Glutamatergic neuron (in vitro differentiated cells): ENCODE results near the gene CCDC187. TPM values are rescaled to one million over a fixed set of nuclear protein-coding genes. Genes with fewer than 3 reads are reported as not detected.

ENCODE experiments used
- DNase-seq: peaks from one replicate; pipeline ENCODE4 v3.0.0; 2022
- H3K27ac Mint-ChIP-seq: one replicate; pipeline ENCODE4 v1.8.0; 2020; ENCODE audit warnings: mild to moderate bottlenecking, mixed read lengths, inconsistent platforms; ENCODE audit not compliant: unreplicated experiment
- H3K27me3 Mint-ChIP-seq: one replicate; pipeline ENCODE4 v1.8.0; 2020; ENCODE audit warnings: mild to moderate bottlenecking, moderate library complexity, mixed read lengths, inconsistent platforms; ENCODE audit not compliant: unreplicated experiment
- H3K36me3 Mint-ChIP-seq: one replicate; pipeline ENCODE4 v1.8.0; 2020; ENCODE audit warnings: mild to moderate bottlenecking, mixed read lengths, inconsistent platforms; ENCODE audit not compliant: unreplicated experiment
- H3K4me1 Mint-ChIP-seq: one replicate; pipeline ENCODE4 v1.8.0; 2020; ENCODE audit warnings: mild to moderate bottlenecking, low read depth, mixed read lengths, inconsistent platforms; ENCODE audit not compliant: unreplicated experiment
- H3K4me3 Mint-ChIP-seq: one replicate; pipeline ENCODE4 v1.8.0; 2020; ENCODE audit warnings: mild to moderate bottlenecking, mixed read lengths, inconsistent platforms; ENCODE audit not compliant: unreplicated experiment
- H3K9me3 Mint-ChIP-seq: one replicate; pipeline ENCODE4 v1.8.0; 2020; ENCODE audit warnings: mild to moderate bottlenecking, moderate library complexity, mixed read lengths, inconsistent platforms; ENCODE audit not compliant: unreplicated experiment
- CTCF ChIP-seq: fragments of 200-600 bp; sonication (generic); IDR thresholded peaks from one replicate; pipeline ENCODE4 v1.5.0; 2021; ENCODE audit not compliant: partially characterized antibody, unreplicated experiment
- total RNA-seq: library from RNA; stranded (reverse); fragmentation: NEBNext Ultra II Directional; extraction: Animal tissue kit (Norgen Biotek cat#: 25700); gene quantifications from one replicate; pipeline ENCODE4 v1.2.1, GENCODE V29; 2021; ENCODE audit not compliant: unreplicated experiment

Gene CCDC187
- total RNA-seq, 1 donor from 2014 or later = 15.8 TPM

- no peak for TF ChIP-seq CTCF
- H3K27me3 Mint-ChIP-seq = peaks cover 6% of the 10 kb centered on the region
- DNase-seq = no peak
- no peaks in the 10 kb centered on the region for H3K36me3 Mint-ChIP-seq
- H3K4me3 Mint-ChIP-seq = no peak overlapping the region
- no peak overlapping the region for H3K27ac Mint-ChIP-seq
- peaks cover 4% of the 10 kb centered on the region for H3K9me3 Mint-ChIP-seq
- peaks cover 38% of the 10 kb centered on the region for H3K4me1 Mint-ChIP-seq
These were observed 70.0 kb downstream of the CCDC187 start for GRCh38 chr9:136233868-136234267.

DNA sequence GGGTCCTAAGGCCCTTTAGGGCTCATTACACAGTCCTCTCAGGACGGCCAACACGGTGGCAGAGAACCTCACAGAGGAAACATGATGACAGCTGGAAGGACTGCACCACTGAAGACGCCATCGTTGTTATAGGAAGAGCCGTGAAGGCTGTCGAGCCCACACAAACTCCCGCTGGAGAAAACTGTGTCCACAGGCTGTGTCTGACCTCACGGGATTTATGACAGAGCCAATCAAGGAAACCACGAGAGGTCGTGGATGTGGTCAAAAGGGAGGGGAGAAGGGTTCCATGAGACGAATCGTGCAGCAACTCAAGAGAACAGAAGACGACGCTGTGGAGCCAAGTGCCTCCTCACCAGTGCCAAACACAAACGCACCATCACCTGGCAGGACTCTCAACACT lies 70.5 kb downstream of the CCDC187 start:
- no peak for DNase-seq
- TF ChIP-seq CTCF = no peak
- no peaks in the 10 kb centered on the region for H3K36me3 Mint-ChIP-seq
- peaks cover 4% of the 10 kb centered on the region for H3K9me3 Mint-ChIP-seq
- H3K4me3 Mint-ChIP-seq = no peak overlapping the region
- H3K4me1 Mint-ChIP-seq = peaks cover 35% of the 10 kb centered on the region
- peaks cover 6% of the 10 kb centered on the region for H3K27me3 Mint-ChIP-seq
- peak overlapping the region; percentile 72 for H3K27ac Mint-ChIP-seq

GRCh38 chr9:136232969-136233368 lies 70.9 kb downstream of the CCDC187 start:
- H3K27ac Mint-ChIP-seq = no peak overlapping the region
- TF ChIP-seq CTCF = no peak
- H3K4me3 Mint-ChIP-seq = no peak overlapping the region
- peaks cover 6% of the 10 kb centered on the region for H3K27me3 Mint-ChIP-seq
- H3K4me1 Mint-ChIP-seq = peaks cover 33% of the 10 kb centered on the region
- peaks cover 4% of the 10 kb centered on the region for H3K9me3 Mint-ChIP-seq
- no peaks in the 10 kb centered on the region for H3K36me3 Mint-ChIP-seq
- DNase-seq = no peak

DNA sequence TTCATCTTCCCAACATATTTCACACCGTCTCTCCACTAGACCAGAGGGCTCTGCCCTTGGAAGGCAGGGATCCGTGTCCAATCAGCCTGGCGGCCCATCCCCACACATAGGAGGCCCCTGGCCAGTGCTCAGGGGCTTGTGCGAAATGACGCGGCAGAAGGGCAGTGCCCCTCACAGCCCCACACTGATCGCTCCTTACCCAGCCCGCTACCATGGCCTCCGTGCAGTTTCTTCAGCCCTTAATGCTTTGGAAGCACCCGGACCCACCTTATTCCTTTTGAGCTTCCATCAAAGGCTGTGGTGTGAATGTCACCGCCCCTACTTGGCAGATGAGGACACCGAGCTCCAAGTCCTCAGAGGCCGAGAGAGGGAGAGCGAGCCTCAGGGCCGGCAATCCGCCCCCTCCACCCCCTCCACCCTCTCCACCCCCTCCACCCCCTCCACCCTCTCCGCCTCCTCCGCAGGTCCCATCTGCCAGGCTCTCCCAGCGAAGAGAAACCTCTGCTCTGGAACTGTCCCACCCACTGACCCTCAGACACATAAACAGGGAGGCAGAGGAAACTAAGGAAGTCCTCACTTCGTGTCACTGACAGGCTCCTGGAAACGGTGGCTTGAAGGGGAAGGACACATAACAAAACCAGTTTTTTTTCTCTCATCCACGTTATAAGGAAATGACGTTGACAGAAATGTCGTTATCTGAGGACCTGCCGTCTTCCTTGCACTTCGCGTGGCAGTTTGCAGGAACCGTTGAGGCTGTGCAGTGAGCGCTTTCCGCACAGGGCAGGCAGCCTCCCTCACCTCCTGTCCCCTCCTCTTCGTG lies 72.2 kb downstream of the CCDC187 start:
- peaks cover 4% of the 10 kb centered on the region for H3K9me3 Mint-ChIP-seq
- DNase-seq = no peak
- H3K4me3 Mint-ChIP-seq = no peak overlapping the region
- H3K27me3 Mint-ChIP-seq = peaks cover 6% of the 10 kb centered on the region
- H3K4me1 Mint-ChIP-seq = peaks cover 32% of the 10 kb centered on the region
- no peaks in the 10 kb centered on the region for H3K36me3 Mint-ChIP-seq
- TF ChIP-seq CTCF = no peak
- H3K27ac Mint-ChIP-seq = peak overlapping the region; percentile 52

GRCh38 chr9:136230773-136231172 lies 73.1 kb downstream of the CCDC187 start:
- Mint-ChIP-seq H3K27ac (no peak overlapping the region), H3K9me3 (peaks cover 4% of the 10 kb centered on the region), H3K27me3 (peaks cover 4% of the 10 kb centered on the region), H3K4me1 (peaks cover 33% of the 10 kb centered on the region), H3K4me3 (no peak overlapping the region), H3K36me3 (no peaks in the 10 kb centered on the region)
- DNase-seq = no peak
- TF ChIP-seq CTCF = no peak
